Measurements from ENCODE around the gene BMPR1B.

- TF ChIP-seq TCF7L2 (IDR thresholded peaks at IDR 0.05; ENCODE audit: low read depth, low read length), result no peak
- no peak for TF ChIP-seq CTCF (IDR thresholded peaks at IDR 0.05)
- TF ChIP-seq REST (IDR thresholded peaks at IDR 0.05; ENCODE audit: insufficient read depth in 1 of 2, low read depth in 2 of 2, low read length in 1 of 2), result no peak
Observed at GRCh38 chr4:94940520-94940908, 182.8 kb downstream of the BMPR1B start.
